GM19043 (cell line): ENCODE data around the gene EIF1.
"Not testable (repeated sequence)": the region's sequence is repeated elsewhere in the genome, so short reads cannot be mapped to it uniquely, and the experiment has no call there.

Experiments
- ATAC-seq: cut with Tn5 transposase; IDR thresholded peaks from one replicate; pipeline ENCODE4 v1.9.1; 2021; ENCODE audit warnings: low read depth; ENCODE audit not compliant: unreplicated experiment

The EIF1 gene

GRCh38 chr17:41688641-41689496 lies at the start of gene EIF1:
Gene EIF1, plus strand, starts transcription at chr17:41688885. Its CDS starts 154 bp downstream, at chr17:41689039.
- peak; percentile 65 for ATAC-seq

GRCh38 chr17:41638941-41639340 lies 49.7 kb upstream of the EIF1 start:
- no peak for ATAC-seq

- no peak for ATAC-seq
Observed at GRCh38 chr17:41639492-41640473, 48.9 kb upstream of the EIF1 start.

GRCh38 chr17:41640596-41640995 lies 48.1 kb upstream of the EIF1 start:
- not testable (repeated sequence) for ATAC-seq

DNA sequence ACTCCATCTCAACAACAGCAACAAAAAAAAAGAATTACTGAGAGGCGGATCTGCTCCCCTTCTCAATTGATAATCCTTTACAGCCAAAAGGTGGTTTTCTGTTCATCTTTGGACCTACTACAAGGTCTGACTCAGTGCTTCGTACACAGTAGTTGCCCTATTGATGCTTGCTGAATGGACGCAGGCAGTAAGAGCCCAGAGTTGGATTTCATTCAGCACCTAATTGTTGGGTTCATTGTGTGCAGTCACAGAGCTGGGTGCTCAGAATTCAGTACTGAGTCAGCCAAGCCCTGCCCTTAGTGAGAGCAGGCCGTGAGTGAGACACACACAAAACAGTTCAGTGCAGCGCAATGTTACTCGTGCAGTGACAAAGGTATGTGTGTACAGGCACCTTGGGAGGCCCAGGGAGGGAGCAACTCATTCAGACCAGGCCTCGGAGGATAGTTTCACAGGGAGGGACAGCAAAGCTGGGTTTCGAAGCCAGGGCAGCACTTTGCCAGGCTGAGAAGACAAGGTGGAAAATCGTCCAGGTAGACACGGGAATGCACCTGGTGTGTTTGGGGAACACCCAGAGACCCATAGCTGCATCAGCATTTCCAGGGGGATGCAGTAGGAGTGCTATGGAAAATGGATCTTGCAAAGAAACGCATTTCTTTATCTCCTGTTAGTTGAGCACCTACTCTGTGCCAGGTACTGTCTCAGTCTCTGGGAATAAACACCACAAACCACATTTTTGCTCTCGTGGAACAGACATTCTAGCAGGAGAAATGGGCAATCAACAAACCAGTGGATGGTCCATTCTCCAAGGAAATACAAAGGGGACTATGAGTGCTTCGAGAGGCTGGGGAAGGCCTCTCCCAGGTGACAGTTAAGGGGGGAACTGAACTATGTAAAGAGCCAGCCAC lies 46.2 kb upstream of the EIF1 start:
- no peak for ATAC-seq

GRCh38 chr17:41647038-41647813 lies 41.5 kb upstream of the EIF1 start:
- ATAC-seq: no peak

GRCh38 chr17:41647940-41648410 lies 40.7 kb upstream of the EIF1 start:
- ATAC-seq: no peak

DNA sequence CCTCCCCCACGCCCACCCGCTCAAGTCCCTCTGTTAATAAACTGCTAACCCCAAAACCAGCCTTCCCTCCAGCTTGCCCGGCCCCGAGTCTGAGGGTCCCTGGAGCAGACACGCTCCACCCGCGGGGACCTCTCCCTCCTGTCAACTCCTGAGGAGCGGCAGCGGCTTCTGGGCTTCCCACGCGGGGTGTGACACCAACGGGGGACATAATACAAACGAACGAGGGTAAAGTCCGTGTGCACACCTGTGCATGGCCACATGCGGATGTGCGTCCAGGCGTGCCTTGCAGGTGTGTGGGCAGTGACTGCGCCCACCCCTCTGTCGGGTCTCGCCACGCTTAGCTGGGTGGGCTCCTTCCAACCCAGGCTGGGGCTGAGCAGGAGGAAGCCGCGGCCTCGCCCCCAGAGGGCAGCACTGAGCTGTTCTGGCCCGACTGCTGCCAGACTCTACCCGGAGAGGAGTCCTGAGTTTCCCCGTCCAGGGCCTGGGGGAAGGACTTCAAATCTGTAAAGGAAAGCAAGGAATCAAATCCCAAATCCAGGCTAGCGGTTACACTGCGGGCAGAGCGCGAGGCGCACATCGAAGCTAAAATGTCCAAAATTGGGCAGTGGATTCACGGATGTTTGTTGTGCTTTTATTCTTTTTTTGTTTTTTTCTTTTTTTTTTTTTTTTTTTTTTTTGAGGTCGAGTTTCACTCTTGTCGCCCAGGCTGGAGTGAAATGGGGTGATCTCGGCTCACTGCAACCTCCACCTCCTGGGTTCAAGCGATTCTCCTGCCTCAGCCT lies 40.1 kb upstream of the EIF1 start:
- no peak for ATAC-seq

DNA sequence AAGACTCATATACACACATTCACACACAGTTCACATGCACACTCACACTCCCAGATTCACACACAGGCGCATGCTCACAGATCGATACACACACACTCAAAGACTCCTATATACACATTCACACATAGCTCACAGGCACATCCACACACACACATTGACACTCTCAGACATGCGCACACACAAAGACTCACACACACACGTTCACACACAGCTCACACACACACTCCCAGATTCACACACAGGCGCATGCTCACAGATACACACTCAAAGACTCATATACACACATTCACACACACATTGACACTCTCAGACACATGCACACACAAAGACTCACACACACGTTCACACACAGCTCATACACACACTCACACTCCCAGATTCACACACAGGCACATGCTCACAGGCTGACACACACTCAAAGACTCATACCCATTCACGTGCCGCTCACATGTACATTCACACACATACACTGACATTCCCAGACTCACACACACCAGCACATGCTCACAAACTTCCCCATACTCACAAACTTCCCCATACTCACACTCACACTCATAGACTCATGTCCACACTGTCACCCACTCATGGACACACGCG lies 38.7 kb upstream of the EIF1 start:
- ATAC-seq: no peak

DNA sequence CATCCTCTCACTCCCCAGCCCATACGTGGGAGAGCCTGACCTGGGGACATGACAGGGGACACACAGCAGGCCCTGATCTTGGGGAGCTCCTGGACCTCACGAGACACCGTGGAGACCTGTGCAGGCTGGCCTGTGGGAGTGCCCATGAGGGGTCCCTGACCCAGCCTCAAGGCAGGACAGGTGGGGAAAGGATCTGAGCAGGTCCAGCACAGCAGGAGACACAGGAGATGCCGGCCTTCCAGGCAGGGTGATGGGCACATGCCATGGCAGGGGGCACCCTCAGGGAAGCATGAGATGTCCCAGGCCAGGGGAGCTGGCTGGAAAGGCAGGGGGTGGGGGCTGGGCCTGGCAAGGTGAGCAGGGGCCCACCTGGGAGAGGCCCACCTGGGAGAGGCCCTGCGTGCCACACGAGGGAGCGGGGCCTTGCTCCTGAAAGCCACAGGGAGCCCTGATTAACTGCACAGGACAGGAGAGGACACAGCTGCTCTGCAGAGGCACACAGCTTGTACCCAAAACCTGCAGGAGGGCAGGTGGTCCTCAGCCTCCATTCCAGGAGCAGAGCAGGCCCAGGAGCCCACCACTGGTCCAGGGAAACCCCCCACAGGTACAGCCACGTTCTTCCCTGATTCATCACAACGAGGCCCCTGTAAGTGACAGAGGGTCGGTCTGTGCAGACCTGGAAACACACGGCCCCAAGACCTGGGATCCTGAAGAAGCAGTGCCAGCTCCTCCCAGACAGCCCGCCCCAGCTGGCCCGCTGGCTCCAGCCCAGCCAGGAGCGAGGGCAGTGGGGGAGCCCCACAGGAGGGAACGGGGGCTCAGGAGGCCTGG lies 37.7 kb upstream of the EIF1 start:
- no peak for ATAC-seq

GRCh38 chr17:41651625-41652460 lies 36.8 kb upstream of the EIF1 start:
- ATAC-seq: no peak

DNA sequence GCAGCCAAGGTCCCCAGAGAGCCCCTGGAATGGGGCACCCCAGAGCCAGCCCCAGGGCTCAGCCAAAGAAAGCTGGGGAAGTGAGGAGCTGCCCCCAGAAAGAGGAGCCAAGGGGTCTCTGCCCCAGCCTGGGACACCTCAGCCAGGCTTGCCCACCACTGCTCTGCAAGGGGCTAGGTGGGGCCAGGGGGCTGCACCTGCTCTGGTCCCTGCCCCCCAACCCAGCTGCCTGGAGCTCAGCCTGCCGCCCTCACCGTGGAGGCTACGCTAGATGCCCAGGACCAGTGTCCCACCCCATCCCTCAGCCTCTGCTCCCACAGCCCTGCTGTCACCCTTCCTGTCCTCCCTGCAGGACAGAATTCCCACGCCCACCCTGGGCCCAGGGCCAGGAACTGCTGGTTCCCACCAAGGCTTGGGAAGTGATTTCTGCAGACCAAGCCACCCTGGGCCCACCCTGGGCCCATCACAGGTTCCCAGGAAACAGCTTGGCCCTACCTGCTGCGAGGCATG lies 36.2 kb upstream of the EIF1 start:
- ATAC-seq: no peak

DNA sequence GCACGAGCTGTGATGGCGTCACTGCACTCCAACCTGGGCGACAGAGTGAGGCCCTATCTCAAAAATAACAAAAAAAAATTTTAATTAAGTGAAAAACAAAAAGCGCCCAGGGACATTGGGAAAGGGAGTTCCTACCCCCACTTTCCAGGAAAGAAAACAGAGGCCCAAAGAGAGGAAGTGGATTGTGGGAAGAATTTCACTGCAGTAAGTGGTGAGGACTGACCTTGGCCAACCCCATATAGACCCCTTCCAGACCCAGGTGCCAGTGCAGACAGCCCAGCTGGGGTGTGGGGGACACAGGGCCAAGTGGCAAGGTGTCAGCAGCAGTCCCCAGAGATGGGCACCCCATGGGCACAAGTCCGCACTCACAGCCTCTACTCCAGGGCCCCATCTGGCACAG lies 35.3 kb upstream of the EIF1 start:
- ATAC-seq: no peak

DNA sequence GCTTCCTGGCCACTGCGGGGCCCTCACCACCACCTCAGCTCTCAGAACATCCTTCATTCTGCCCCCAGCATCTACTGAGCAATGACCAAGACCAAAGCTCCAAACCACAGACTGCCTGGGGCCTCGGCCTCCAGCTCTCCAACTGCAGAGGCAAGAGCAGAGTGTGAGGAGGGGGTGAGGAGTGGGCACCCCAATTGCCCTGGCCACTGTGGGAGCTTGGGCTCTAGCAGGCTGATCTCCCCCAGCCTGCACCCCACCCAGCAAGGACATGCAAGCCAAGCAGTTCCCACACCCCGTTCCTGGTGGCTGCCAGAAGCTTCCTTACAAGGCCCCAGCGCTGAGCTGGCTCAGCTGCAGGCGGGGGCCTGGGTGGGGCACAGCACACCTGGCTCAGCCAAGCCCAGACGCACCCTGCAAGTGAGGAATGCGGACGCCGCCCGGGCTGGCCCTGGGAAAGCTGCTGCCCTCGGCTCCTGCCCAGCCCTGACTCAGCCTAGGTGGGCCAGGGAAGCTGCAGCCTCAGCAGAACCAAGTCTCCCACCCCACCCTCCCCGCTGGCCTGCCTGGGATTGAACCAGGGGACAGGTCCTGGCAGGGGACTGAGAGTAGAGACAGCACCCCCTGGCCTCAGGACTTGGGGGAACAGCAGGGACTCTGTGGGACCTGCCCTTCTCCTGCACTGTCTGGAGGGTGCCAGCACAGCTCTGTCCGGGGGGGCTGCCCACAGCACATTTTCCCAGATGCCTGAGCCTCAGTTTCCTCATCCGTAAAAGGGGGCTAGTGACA lies 34.6 kb upstream of the EIF1 start:
- ATAC-seq: no peak
